Loucy (cell line): ENCODE results near the gene WDR5.

Experiments
- H2AFZ ChIP-seq: fragments of 200-600 bp; sonication (generic); 2 replicates; pipeline ENCODE4 v1.6.0; 2016; ENCODE audit warnings: antibody characterized with exemption, mild to moderate bottlenecking, low read length, moderate library complexity
- H3F3A ChIP-seq: fragments of 200-600 bp; 2 replicates; pipeline ENCODE4 v1.6.0; 2016; ENCODE audit warnings: antibody characterized with exemption, low read depth, mild to moderate bottlenecking
- H3K27me3 ChIP-seq: fragments of 200-600 bp; sonication (generic); 2 replicates; pipeline ENCODE4 v1.6.1; 2014; ENCODE audit warnings: low read length, mild to moderate bottlenecking; ENCODE audit not compliant: insufficient read depth, poor library complexity, severe bottlenecking
- H3K36me3 ChIP-seq: fragments of 200-600 bp; sonication (generic); 2 replicates; pipeline ENCODE4 v1.6.1; 2016; ENCODE audit warnings: low read length; ENCODE audit not compliant: insufficient read depth
- H3K4me1 ChIP-seq: fragments of 200-600 bp; sonication (generic); 2 replicates; pipeline ENCODE4 v1.5.1; 2014; ENCODE audit warnings: low read length, mild to moderate bottlenecking; ENCODE audit not compliant: insufficient read depth, poor library complexity, severe bottlenecking
- H3K4me2 ChIP-seq: fragments of 200-600 bp; sonication (generic); 2 replicates; pipeline ENCODE4 v1.6.0; 2014; ENCODE audit warnings: antibody characterized with exemption, low read length, low read depth, mild to moderate bottlenecking; ENCODE audit not compliant: poor library complexity, severe bottlenecking
- H3K4me3 ChIP-seq: fragments of 200-600 bp; sonication (generic); 2 replicates; pipeline ENCODE4 v1.5.1; 2014; ENCODE audit warnings: low read length, mild to moderate bottlenecking, mixed read lengths; ENCODE audit not compliant: poor library complexity, severe bottlenecking
- H3K79me2 ChIP-seq: fragments of 200-600 bp; sonication (generic); 2 replicates; pipeline ENCODE4 v1.6.1; 2014; ENCODE audit warnings: low read length; ENCODE audit not compliant: insufficient read depth
- H3K9ac ChIP-seq: fragments of 200-600 bp; sonication (generic); 2 replicates; pipeline ENCODE4 v1.6.0; 2014; ENCODE audit warnings: mild to moderate bottlenecking, low read depth, low read length, moderate library complexity; ENCODE audit not compliant: poor library complexity, severe bottlenecking
- H3K9me2 ChIP-seq: fragments of 200-600 bp; sonication (generic); replicated peaks from 2 replicates; pipeline ENCODE4 v1.6.1; 2016; ENCODE audit warnings: low read depth, low read length, mixed read lengths
- H3K9me3 ChIP-seq: fragments of 200-600 bp; sonication (generic); 2 replicates; pipeline ENCODE4 v1.6.1; 2014; ENCODE audit warnings: mild to moderate bottlenecking, antibody characterized with exemption, low read length, low read depth; ENCODE audit not compliant: insufficient read depth
- H4K20me1 ChIP-seq: fragments of 200-600 bp; sonication (generic); 2 replicates; pipeline ENCODE4 v1.6.0; 2014; ENCODE audit warnings: antibody characterized with exemption, low read length, mild to moderate bottlenecking; ENCODE audit not compliant: insufficient read depth, poor library complexity, severe bottlenecking
- EZH2phosphoT487 ChIP-seq: fragments of 200-600 bp; IDR thresholded peaks from 2 replicates; pipeline ENCODE4 v1.6.1; 2018; ENCODE audit warnings: antibody characterized with exemption, mild to moderate bottlenecking, moderate library complexity, borderline replicate concordance
- TF ChIP-seq, protein P1 (sequence below): fragments of 200-600 bp; sonication (generic); conservative IDR thresholded peaks from 2 replicates; pipeline ENCODE4 v1.5.1; 2014; ENCODE audit warnings: mild to moderate bottlenecking, antibody characterized with exemption, low read length

The WDR5 gene

GRCh38 chr9:134152488-134152887 is 16.6 kb downstream of the WDR5 start:
- no peaks in the 10 kb centered on the region for H3K9me2 ChIP-seq
- H3K4me1 ChIP-seq = no peaks in the 10 kb centered on the region
- no peak overlapping the region for H3K4me2 ChIP-seq
- no peaks in the 10 kb centered on the region for H3K9me3 ChIP-seq
- no peak overlapping the region for H2AFZ ChIP-seq
- peaks cover 93% of the 10 kb centered on the region for H3K36me3 ChIP-seq
- no peak overlapping the region for H3K4me3 ChIP-seq
- H3K9ac ChIP-seq = no peak overlapping the region
- TF ChIP-seq, protein P1, sequence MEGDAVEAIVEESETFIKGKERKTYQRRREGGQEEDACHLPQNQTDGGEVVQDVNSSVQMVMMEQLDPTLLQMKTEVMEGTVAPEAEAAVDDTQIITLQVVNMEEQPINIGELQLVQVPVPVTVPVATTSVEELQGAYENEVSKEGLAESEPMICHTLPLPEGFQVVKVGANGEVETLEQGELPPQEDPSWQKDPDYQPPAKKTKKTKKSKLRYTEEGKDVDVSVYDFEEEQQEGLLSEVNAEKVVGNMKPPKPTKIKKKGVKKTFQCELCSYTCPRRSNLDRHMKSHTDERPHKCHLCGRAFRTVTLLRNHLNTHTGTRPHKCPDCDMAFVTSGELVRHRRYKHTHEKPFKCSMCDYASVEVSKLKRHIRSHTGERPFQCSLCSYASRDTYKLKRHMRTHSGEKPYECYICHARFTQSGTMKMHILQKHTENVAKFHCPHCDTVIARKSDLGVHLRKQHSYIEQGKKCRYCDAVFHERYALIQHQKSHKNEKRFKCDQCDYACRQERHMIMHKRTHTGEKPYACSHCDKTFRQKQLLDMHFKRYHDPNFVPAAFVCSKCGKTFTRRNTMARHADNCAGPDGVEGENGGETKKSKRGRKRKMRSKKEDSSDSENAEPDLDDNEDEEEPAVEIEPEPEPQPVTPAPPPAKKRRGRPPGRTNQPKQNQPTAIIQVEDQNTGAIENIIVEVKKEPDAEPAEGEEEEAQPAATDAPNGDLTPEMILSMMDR = no peak
- TF ChIP-seq EZH2phosphoT487 = no peak
- no peaks in the 10 kb centered on the region for H3F3A ChIP-seq
- H4K20me1 ChIP-seq = no peaks in the 10 kb centered on the region
- no peaks in the 10 kb centered on the region for H3K79me2 ChIP-seq
- H3K27me3 ChIP-seq = no peaks in the 10 kb centered on the region

- H3K9me2 ChIP-seq = no peaks in the 10 kb centered on the region
- TF ChIP-seq EZH2phosphoT487 = no peak
- TF ChIP-seq, protein P1 = no peak
- no peaks in the 10 kb centered on the region for H3F3A ChIP-seq
- H3K9me3 ChIP-seq = no peaks in the 10 kb centered on the region
- H3K4me1 ChIP-seq = no peaks in the 10 kb centered on the region
- H3K27me3 ChIP-seq = no peaks in the 10 kb centered on the region
- H3K9ac ChIP-seq = no peak overlapping the region
- H3K4me2 ChIP-seq = no peak overlapping the region
- H3K4me3 ChIP-seq = no peak overlapping the region
- no peaks in the 10 kb centered on the region for H4K20me1 ChIP-seq
- no peaks in the 10 kb centered on the region for H3K79me2 ChIP-seq
- H3K36me3 ChIP-seq = peaks cover 96% of the 10 kb centered on the region
- H2AFZ ChIP-seq = no peak overlapping the region
Measured at GRCh38 chr9:134153450-134153849, 17.6 kb downstream of the WDR5 start.

- no peak overlapping the region for H2AFZ ChIP-seq
- no peak for TF ChIP-seq EZH2phosphoT487
- TF ChIP-seq, protein P1 = no peak
- H3K4me2 ChIP-seq = no peak overlapping the region
- no peaks in the 10 kb centered on the region for H3K27me3 ChIP-seq
- H3K9me2 ChIP-seq = no peaks in the 10 kb centered on the region
- H3F3A ChIP-seq = no peaks in the 10 kb centered on the region
- H3K36me3 ChIP-seq = peaks cover 96% of the 10 kb centered on the region
- no peaks in the 10 kb centered on the region for H4K20me1 ChIP-seq
- no peak overlapping the region for H3K4me3 ChIP-seq
- H3K4me1 ChIP-seq = no peaks in the 10 kb centered on the region
- H3K79me2 ChIP-seq = no peaks in the 10 kb centered on the region
- H3K9ac ChIP-seq = no peak overlapping the region
- H3K9me3 ChIP-seq = no peaks in the 10 kb centered on the region
Measured at GRCh38 chr9:134154262-134154701, 18.4 kb downstream of the WDR5 start.
